Fibroblast of lung (primary cell): Measurements from ENCODE around the gene TMTC4.

Source experiments
- CTCF ChIP-seq, 2 donors: IDR thresholded peaks in 1 of 2; conservative IDR thresholded peaks in 1 of 2; 1 replicate in 1 of 2; 2 replicates in 1 of 2; pipeline ENCODE4 v1.5.1; 2011 to 2012; ENCODE audit warnings: low read length in 2 of 2, control low read depth in 1 of 2, inconsistent platforms in 1 of 2, low read depth in 1 of 2, mild to moderate bottlenecking in 1 of 2
- EZH2 ChIP-seq: IDR thresholded peaks from 2 replicates; pipeline ENCODE4 v1.5.1; 2012; ENCODE audit warnings: low read length, control low read depth, mild to moderate bottlenecking; ENCODE audit errors: missing control alignments

GRCh38 chr13:100561599-100562204 lies 112.9 kb downstream of the TMTC4 start:
- TF ChIP-seq EZH2 (no peak), CTCF (conservative IDR thresholded peaks at IDR 0.05 in 1 of 2, IDR thresholded peaks at IDR 0.05 in 1 of 2; ENCODE audit: low read depth in 1 of 2, low read length in 2 of 2) (no peak)
